Stomach (tissue), 4 donors: ENCODE measurements around the gene SH3BP5.
A peak's percentile ranks its signal among the peaks of the same experiment; 100 is the strongest.

ENCODE experiments used
- CTCF ChIP-seq, 7 experiments: fragments of 450-650 bp in 4 of 7; fragments of 200-600 bp in 3 of 7; sonication (generic) in 3 of 7; IDR thresholded peaks; one replicate each; pipeline ENCODE4 v1.5.1; 2016 to 2019; ENCODE audit warnings: antibody characterized with exemption in 7 of 7, control low read depth in 2 of 7, mild to moderate bottlenecking in 1 of 7
- EP300 ChIP-seq: sonication (generic); formaldehyde crosslinking; IDR thresholded peaks from one replicate; pipeline ENCODE4 v1.6.1; 2017; ENCODE audit warnings: antibody characterized with exemption
- POLR2A ChIP-seq, 4 donors: fragments of 450-650 bp; IDR thresholded peaks; one replicate each; pipeline ENCODE4 v1.6.1; 2016; ENCODE audit warnings: antibody characterized with exemption in 4 of 4, control low read depth in 2 of 4, mild to moderate bottlenecking in 1 of 4, moderate library complexity in 1 of 4
- POLR2AphosphoS5 ChIP-seq, 3 donors: sonication (generic); formaldehyde crosslinking; IDR thresholded peaks; one replicate each; pipeline ENCODE4 v1.6.1; 2016; ENCODE audit warnings: antibody characterized with exemption in 3 of 3

- no peak for TF ChIP-seq CTCF (IDR thresholded peaks at IDR 0.05)
- TF ChIP-seq POLR2A (IDR thresholded peaks at IDR 0.05), result no peak
- TF ChIP-seq POLR2AphosphoS5 (IDR thresholded peaks at IDR 0.05), result peak in 2 of 3 donors; percentile 3 to 12
- no peak for TF ChIP-seq EP300
Measured at GRCh38 chr3:15330031-15330596, 2.3 kb downstream of the SH3BP5 start.
